ENCODE results near the gene ERLIN1.

DNA sequence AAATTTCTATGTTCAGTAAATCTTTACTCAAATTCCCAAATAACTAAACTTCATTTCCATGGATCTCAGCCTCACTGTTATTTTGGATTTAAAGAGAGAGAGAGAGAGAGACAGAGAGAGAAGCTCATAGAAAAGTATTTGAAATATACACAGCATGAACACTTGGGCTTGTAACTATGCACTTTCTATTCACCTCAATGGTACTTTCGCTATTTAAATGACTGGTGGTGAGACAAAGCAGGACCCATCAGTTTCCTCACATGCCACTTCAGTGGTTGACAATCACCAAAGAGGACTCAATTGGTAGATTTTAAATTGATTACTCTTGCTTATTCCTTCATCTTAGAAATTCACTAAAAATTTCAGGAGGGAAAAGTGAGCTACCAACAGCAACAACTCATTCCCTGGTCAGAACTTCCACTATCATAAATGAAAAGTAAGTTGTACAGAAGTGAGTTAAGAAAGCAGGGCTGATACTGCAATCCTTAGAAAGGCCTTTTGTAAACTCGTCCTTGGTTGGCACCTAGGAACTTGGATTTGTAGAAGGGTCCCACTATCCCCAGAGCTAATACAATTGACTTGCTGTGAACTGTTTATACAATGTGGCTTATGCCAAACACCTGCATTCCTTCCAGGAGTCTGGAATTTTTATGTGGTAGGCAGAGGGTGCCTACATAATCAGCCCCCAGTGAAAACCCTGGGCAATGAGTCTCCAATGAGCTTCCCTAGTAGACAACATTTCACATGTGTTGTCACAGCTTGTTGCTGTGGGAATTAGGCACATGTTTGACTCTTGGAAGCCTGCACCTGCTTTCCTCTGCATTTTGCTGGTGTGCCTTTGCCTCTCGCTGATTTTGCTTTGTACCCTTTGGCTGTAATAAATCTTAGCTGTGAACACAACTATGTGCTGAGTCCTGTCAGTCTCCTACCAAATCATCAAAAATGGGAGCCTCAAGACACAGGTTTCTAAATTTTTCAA is 10.8 kb downstream of the ERLIN1 start:
- TF ChIP-seq, protein P1, sequence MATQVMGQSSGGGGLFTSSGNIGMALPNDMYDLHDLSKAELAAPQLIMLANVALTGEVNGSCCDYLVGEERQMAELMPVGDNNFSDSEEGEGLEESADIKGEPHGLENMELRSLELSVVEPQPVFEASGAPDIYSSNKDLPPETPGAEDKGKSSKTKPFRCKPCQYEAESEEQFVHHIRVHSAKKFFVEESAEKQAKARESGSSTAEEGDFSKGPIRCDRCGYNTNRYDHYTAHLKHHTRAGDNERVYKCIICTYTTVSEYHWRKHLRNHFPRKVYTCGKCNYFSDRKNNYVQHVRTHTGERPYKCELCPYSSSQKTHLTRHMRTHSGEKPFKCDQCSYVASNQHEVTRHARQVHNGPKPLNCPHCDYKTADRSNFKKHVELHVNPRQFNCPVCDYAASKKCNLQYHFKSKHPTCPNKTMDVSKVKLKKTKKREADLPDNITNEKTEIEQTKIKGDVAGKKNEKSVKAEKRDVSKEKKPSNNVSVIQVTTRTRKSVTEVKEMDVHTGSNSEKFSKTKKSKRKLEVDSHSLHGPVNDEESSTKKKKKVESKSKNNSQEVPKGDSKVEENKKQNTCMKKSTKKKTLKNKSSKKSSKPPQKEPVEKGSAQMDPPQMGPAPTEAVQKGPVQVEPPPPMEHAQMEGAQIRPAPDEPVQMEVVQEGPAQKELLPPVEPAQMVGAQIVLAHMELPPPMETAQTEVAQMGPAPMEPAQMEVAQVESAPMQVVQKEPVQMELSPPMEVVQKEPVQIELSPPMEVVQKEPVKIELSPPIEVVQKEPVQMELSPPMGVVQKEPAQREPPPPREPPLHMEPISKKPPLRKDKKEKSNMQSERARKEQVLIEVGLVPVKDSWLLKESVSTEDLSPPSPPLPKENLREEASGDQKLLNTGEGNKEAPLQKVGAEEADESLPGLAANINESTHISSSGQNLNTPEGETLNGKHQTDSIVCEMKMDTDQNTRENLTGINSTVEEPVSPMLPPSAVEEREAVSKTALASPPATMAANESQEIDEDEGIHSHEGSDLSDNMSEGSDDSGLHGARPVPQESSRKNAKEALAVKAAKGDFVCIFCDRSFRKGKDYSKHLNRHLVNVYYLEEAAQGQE (IDR thresholded peaks at IDR 0.05; ENCODE audit: low read depth), result no peak
- TF ChIP-seq FOXM1 (IDR thresholded peaks at IDR 0.05; ENCODE audit: borderline replicate concordance, low read depth), result no peak
- TF ChIP-seq RAD21 (IDR thresholded peaks at IDR 0.05; ENCODE audit: low read depth), result no peak
- TF ChIP-seq EP300 (IDR thresholded peaks at IDR 0.05; ENCODE audit: borderline replicate concordance), result no peak
- TF ChIP-seq TAF1 (IDR thresholded peaks at IDR 0.05; ENCODE audit: low read depth), result no peak
